GM20000 (cell line): ENCODE data around the gene PSMD1.
"Not testable (repeated sequence)": the region's sequence is repeated elsewhere in the genome, so short reads cannot be mapped to it uniquely, and the experiment has no call there.

Source experiments
- DNase-seq: peaks from one replicate; pipeline ENCODE4 v3.0.0; 2012; ENCODE audit warnings: low spot score
- TF ChIP-seq, protein P1 (sequence below): IDR thresholded peaks from 2 replicates; pipeline ENCODE4 v1.5.1; 2012; ENCODE audit warnings: mild to moderate bottlenecking, control low read depth; ENCODE audit errors: extremely low read depth, missing control alignments

The PSMD1 gene

DNA sequence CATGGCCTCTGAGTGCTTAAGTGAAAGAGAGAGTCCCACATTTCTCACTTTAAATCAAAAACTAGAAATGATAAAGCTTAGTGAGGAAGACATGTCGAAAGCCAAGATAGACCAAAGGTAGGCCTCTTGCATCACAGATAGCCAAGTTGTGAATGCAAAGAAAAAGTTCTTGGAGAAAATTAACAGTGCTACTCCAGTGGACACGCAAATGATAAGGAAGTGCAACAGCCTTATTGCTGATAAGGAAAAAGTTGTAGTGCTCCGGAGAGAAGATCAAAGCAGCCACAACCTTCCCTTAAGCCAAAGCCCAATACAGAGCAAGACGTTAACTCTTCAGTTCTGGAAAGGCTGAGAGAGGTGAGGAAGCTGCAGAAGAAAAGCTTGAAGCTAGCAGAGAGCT, 32.1 kb downstream of the PSMD1 start:
- no peak for DNase-seq
- TF ChIP-seq, protein P1, sequence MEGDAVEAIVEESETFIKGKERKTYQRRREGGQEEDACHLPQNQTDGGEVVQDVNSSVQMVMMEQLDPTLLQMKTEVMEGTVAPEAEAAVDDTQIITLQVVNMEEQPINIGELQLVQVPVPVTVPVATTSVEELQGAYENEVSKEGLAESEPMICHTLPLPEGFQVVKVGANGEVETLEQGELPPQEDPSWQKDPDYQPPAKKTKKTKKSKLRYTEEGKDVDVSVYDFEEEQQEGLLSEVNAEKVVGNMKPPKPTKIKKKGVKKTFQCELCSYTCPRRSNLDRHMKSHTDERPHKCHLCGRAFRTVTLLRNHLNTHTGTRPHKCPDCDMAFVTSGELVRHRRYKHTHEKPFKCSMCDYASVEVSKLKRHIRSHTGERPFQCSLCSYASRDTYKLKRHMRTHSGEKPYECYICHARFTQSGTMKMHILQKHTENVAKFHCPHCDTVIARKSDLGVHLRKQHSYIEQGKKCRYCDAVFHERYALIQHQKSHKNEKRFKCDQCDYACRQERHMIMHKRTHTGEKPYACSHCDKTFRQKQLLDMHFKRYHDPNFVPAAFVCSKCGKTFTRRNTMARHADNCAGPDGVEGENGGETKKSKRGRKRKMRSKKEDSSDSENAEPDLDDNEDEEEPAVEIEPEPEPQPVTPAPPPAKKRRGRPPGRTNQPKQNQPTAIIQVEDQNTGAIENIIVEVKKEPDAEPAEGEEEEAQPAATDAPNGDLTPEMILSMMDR, result no peak

DNA sequence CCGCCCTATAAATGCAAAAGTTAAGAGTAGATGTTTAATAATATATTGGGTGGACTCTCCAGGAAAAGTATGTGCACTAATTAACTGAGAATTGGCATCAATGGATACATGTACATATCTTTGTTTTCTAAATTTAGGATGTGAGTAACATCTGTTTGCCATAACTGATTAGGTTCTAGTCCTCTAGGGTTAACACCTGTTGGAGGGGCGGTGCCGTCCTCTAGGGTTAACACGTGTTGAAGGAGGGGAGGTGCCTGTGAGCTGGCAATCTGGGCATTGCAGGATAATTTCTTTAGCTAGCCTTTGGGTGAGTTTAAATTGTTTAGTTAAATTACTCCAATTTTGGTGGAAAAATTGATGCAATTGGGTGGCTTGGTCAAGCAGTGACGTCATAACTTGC, 37.3 kb downstream of the PSMD1 start:
- TF ChIP-seq, protein P1, result no peak

DNA sequence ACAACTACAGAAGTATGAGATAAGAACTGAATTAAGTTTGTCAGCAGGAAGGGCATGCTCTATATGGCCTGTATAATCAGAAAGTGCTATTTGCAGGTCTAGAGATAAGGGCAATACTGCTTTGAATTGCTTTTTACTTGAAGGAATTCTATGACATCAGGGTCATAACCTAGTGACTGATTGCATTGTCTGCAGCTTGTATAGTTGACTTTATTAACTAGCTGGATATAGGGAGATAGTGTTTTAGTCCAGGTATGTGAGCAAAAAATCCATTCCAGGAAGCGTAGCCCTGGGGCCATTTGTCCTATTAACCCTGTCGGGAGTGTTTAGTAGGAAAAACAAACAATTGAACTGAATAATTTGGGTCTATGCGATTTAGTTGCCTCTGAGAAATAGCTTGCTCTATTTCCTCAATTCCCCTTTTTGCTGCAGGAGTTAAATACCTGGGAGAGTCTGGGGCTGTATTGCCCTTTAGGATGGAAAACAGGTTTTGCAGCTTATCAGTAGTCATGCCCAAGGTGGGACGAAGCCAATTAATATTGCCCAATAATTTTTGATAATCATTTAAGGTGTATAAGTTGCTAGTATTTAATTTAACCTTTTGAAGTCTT, 38.2 kb downstream of the PSMD1 start:
- TF ChIP-seq, protein P1, result no peak
- DNase-seq, result no peak

More for the DNA sequence above, 37.3 kb downstream of the PSMD1 start:
- no peak for DNase-seq

DNA sequence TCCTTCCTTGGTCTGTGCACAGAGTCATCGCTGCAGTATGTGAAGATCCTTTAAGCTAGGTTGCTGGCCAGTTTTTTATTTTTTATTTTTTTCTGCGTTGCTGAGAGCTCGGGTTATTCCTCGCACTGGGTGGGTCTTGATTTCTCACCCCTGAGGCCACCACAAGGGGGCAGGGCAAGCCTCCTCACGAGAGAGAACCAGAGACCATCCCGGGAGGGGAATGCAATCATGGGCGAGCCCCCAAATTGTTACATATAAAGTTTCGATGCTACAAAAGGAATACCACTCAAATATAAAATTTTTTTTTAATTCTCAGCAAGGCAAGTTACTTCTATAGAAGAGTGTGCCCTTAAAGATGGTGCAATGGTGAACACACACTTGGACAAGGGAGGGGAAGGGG, 43.3 kb downstream of the PSMD1 start:
- DNase-seq, result no peak
- TF ChIP-seq, protein P1, result no peak

DNA sequence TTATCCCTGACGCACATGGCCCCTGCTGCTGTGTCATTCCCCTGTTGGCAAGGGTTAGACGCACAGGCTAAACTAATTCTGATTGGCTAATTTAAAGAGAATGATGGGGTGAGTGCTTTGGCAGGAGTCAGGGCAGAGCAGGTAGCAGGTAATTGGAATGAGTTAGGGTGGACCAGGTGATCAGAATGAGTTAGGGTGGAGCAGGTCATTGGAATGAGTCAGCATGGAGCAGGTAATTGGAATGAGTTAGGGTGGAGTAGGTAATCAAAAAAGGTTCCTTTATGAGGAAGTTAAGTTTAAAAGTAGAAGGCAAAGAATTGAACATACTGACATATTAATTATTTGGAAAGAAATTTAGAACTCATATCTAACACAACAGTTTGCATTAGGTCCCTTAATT, 43.7 kb downstream of the PSMD1 start:
- not testable (repeated sequence) for DNase-seq

DNA sequence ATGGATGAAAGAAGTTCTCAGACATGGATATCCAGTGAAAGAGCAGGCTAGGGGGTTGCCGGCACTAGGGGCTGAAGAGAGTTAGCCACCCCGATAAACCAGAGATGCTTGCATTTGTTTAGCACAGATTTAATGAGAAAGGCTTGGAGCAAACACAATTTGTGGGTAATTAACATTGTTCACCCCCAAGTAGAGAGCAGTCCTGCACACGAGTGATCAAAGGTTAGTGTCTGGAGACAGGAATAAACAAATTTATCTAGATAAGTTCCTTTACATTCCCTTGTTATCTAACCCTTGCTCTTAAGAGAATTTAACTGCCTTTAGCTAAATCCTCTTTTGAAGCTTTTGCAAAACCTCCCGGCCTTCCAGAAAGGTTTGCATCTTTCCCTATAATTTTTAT, 44.3 kb downstream of the PSMD1 start:
- TF ChIP-seq, protein P1, result no peak
- DNase-seq, result no peak

DNA sequence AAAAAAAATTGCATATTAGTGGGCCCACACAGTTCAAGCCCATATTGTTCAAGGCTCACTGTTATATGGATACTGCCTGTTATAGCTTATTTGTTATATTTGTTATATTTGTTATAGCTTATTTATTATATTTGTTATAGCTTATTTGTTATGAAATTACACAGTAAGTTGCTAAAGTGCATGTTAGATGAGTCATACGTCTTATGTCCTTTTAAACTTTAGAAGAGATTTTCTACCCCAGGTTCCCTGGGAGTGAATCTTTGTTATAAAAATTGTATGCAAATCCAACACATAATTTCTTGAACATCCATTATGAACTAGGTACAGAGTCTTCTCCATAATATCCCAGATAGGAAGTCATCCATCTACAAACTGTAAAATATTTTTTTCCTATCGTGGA, 46.1 kb downstream of the PSMD1 start:
- DNase-seq, result no peak
- TF ChIP-seq, protein P1, result no peak

DNA sequence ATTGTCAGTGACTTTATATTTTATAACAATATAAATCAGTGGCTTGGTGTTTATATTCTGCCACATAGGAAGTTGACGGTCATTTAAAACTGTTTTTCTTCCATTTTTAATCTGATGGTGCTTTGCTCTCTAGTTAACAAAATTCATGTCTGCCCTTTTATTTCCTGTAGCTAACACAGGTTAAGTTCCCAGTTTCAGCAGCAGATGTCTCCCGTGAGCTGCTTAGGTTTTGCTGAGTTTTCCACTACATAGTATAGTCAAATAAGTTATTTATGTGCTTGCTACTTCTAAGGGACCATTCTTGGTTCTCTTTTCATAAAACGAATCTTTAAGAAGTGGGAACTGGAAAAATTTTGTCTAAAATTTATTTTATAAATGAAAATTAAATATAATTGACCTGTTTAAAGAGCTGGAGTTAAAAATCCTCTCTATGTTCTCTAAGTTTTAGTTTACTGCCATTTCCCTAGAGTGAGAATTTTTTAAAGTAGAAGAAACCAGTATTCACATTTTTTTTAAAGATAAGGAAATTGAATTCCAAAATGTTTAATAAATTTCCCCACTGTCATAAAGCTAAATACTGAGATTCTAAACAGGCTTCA, 47.5 kb downstream of the PSMD1 start:
- TF ChIP-seq, protein P1, result peak; percentile 39
- peak; percentile 46 for DNase-seq
